ENCODE data around the gene SLC9A1.
"Not testable (repeated sequence)": the region's sequence is repeated elsewhere in the genome, so short reads cannot be mapped to it uniquely, and the experiment has no call there.

Gene SLC9A1

GRCh38 chr1:27137544-27138075, 17.3 kb downstream of the SLC9A1 start:
- Histone ChIP-seq H3K4me3 (no peak overlapping the region), H3K27ac (peak overlapping the region; percentile 10 to 97 (median 82))

- peak overlapping the region in 1 of 7 experiments; percentile 1 for H3K4me3 ChIP-seq
- peak overlapping the region; percentile 10 to 97 (median 82) for H3K27ac ChIP-seq
Measured at GRCh38 chr1:27136998-27137542, 17.9 kb downstream of the SLC9A1 start.

- Histone ChIP-seq H3K4me3 (no peak overlapping the region), H3K27ac (peak overlapping the region in 20 of 21 experiments; percentile 10 to 97 (median 82))
Measured at GRCh38 chr1:27136236-27136551, 18.7 kb downstream of the SLC9A1 start.

GRCh38 chr1:27135541-27136235, 19.2 kb downstream of the SLC9A1 start:
- H3K4me3 ChIP-seq, result no peak overlapping the region
- peak overlapping the region in 18 of 21 experiments; percentile 10 to 97 (median 82) for H3K27ac ChIP-seq

- H3K27ac ChIP-seq, result peak overlapping the region in 1 of 21 experiments; percentile 19
- H3K4me3 ChIP-seq, result no peak overlapping the region
Measured at GRCh38 chr1:27133991-27134390, 20.9 kb downstream of the SLC9A1 start.

- H3K4me3 ChIP-seq, result no peak overlapping the region
- peak overlapping the region in 1 of 21 experiments; percentile 14 for H3K27ac ChIP-seq
Measured at GRCh38 chr1:27133158-27133557, 21.8 kb downstream of the SLC9A1 start.

GRCh38 chr1:27132624-27133023, 22.3 kb downstream of the SLC9A1 start:
- Histone ChIP-seq H3K27ac (peak overlapping the region in 4 of 21 experiments; percentile 4 to 46 (median 10)), H3K4me3 (no peak overlapping the region)

- H3K4me3 ChIP-seq, result no peak overlapping the region
- peak overlapping the region in 2 of 21 experiments; percentile 4 to 7 for H3K27ac ChIP-seq
Measured at GRCh38 chr1:27132147-27132546, 22.8 kb downstream of the SLC9A1 start.

GRCh38 chr1:27130798-27131197, 24.1 kb downstream of the SLC9A1 start:
- H3K27ac ChIP-seq, result peak overlapping the region in 3 of 21 experiments; percentile 5 to 36 (median 26)

GRCh38 chr1:27129225-27129624, 25.7 kb downstream of the SLC9A1 start:
- H3K27ac ChIP-seq, result no peak overlapping the region
- no peak overlapping the region for H3K4me3 ChIP-seq

More at GRCh38 chr1:27130798-27131197, 24.1 kb downstream of the SLC9A1 start:
- no peak overlapping the region for H3K4me3 ChIP-seq

- H3K4me3 ChIP-seq, result no peak overlapping the region
- H3K27ac ChIP-seq, result peak overlapping the region in 1 of 21 experiments; percentile 32
Measured at GRCh38 chr1:27127419-27127818, 27.5 kb downstream of the SLC9A1 start.

- H3K27ac ChIP-seq, result no peak overlapping the region
- H3K4me3 ChIP-seq, result no peak overlapping the region
Measured at GRCh38 chr1:27126391-27126790, 28.5 kb downstream of the SLC9A1 start.

GRCh38 chr1:27125125-27125524, 29.8 kb downstream of the SLC9A1 start:
- not testable (repeated sequence) for H3K27ac ChIP-seq, H3K4me3 ChIP-seq

GRCh38 chr1:27124405-27124804, 30.5 kb downstream of the SLC9A1 start:
- Histone ChIP-seq H3K4me3 (no peak overlapping the region), H3K27ac (no peak overlapping the region)

- H3K4me3 ChIP-seq, result no peak overlapping the region
- peak overlapping the region in 16 of 21 experiments; percentile 6 to 83 (median 41) for H3K27ac ChIP-seq
Measured at GRCh38 chr1:27122652-27123051, 32.3 kb downstream of the SLC9A1 start.

GRCh38 chr1:27120854-27121253, 34.1 kb downstream of the SLC9A1 start:
- Histone ChIP-seq H3K4me3 (no peak overlapping the region), H3K27ac (peak overlapping the region in 1 of 21 experiments; percentile 55)

GRCh38 chr1:27118440-27118689, 36.6 kb downstream of the SLC9A1 start:
- Histone ChIP-seq H3K27ac (peak overlapping the region in 20 of 21 experiments; percentile 22 to 83 (median 64)), H3K4me3 (no peak overlapping the region)

GRCh38 chr1:27117733-27118439, 37.0 kb downstream of the SLC9A1 start:
- Histone ChIP-seq H3K4me3 (no peak overlapping the region), H3K27ac (peak overlapping the region in 20 of 21 experiments; percentile 22 to 83 (median 64))

- H3K4me3 ChIP-seq, result no peak overlapping the region
- peak overlapping the region in 12 of 21 experiments; percentile 6 to 83 (median 57) for H3K27ac ChIP-seq
Measured at GRCh38 chr1:27116697-27117096, 38.2 kb downstream of the SLC9A1 start.

- H3K4me3 ChIP-seq, result no peak overlapping the region
- peak overlapping the region in 10 of 21 experiments; percentile 6 to 73 (median 28) for H3K27ac ChIP-seq
Measured at GRCh38 chr1:27116232-27116631, 38.7 kb downstream of the SLC9A1 start.

- Histone ChIP-seq H3K27ac (peak overlapping the region in 4 of 21 experiments; percentile 11 to 56 (median 24)), H3K4me3 (no peak overlapping the region)
Measured at GRCh38 chr1:27114546-27114945, 40.4 kb downstream of the SLC9A1 start.

All from skin epidermis (tissue), 12 donors.